SIG-M5 treated with dmso at 0.1 percent for 504 hours (cell line): Measurements from ENCODE around the gene TIAM2.

ENCODE experiments used
- DNase-seq: peaks from one replicate; lab custom pipeline; 2025; ENCODE audit not compliant: unreplicated experiment; lab: John Stamatoyannopoulos, UW

The TIAM2 gene

DNA sequence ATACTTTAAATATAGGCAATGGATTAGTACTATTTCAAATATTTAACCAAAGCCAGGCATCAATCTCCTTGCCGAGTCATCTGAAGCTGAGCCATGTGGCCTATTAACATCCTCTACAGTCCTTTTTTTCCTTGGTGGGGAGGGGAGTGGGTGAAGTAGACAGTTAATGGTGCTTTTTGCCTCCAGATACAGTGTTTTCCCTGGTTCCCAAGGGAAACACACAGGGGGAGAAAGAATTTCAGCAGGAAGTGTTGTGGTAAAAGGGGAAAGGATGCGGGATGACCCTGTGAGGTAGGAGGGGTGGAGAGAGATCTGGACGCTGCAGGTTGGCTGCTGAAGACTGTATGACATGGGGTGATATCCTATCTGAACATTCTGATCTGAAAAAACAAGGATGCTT is 278.3 kb downstream of the TIAM2 start:
- no peak for DNase-seq

DNA sequence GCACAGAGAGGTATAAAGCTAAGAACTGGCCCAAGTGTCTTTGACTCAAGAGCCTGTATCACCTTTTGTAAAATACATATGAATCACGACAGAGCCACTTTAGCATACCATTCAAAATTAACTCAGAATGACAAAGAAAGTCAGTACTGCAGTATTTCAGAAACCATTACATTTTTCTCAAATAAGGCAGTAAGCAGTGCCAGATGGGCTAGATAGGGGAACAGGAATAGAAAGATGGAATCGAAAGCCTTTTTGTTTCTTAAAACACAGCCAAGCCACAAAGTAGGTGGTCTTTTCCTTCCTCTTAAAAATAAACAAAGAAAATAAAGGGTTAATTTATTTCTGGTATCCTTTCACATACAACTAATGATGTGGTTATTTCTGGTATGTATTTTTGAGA is 279.0 kb downstream of the TIAM2 start:
- no peak for DNase-seq

- no peak for DNase-seq
These were observed 279.4 kb downstream of the TIAM2 start for GRCh38 chr6:155274533-155274932.

DNA sequence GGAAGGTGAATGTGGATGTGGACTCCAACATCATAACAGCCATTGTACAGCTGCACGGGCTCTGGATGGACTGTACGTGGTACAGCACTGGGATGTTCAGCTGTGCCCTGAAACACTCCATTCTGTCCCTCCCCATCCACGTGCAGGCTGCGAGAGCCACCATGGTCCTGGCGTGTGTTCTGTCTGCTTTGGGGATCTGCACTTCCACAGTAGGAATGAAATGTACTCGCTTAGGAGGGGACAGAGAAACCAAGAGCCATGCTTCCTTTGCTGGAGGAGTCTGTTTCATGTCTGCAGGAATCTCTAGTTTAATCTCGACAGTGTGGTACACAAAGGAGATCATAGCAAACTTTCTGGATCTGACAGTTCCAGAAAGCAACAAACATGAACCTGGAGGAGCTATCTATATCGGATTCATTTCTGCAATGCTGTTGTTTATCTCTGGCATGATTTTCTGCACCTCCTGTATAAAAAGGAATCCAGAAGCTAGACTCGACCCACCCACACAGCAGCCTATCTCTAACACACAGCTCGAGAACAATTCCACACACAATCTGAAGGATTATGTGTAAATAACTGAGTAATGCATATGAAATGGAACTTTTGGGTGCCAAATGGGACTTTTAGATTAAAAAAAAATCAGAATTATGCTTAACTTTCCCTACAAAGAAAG is 280.8 kb downstream of the TIAM2 start:
- DNase-seq, result no peak

DNA sequence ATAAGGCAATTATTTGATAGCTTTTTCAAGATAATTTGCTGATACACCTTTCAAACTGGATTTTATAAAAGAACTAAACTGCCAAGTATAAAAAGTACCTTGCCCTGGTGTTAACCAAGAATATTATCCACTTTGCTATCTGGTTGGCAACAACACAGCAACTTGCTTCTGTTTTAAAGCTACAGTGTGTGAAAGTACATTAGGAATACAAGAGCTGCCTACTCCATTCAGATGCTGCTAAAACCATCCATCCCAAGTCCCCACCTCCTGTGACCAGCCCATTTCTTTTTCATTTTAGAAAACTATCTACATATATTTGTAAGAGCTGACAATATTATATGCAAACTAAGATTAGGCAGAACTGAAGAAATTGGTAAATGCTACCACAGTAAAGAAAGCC is 281.5 kb downstream of the TIAM2 start:
- DNase-seq, result no peak

- no peak for DNase-seq
These were observed 283.4 kb downstream of the TIAM2 start for GRCh38 chr6:155278319-155279049.

- DNase-seq, result no peak
These were observed 289.7 kb downstream of the TIAM2 start for GRCh38 chr6:155284775-155285174.

DNA sequence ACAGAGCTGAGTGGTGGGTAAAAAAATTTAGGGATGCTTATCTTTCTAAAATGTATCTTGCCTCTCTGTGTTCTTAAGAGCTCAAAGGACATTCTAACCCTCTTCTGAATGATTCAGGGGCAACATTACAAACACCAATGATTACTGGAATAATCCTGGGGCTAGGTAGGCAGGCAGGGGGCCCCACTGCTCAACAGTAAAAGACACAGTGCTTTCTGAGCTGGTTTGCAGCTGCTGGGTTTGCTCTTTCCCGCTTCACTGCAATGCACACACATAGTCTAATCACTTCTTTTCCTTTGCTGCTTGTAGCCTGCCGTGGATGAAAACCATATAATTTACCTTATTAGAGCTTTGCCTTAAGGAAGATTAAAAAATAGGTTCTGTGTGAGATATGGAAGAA is 292.6 kb downstream of the TIAM2 start:
- DNase-seq, result no peak

DNA sequence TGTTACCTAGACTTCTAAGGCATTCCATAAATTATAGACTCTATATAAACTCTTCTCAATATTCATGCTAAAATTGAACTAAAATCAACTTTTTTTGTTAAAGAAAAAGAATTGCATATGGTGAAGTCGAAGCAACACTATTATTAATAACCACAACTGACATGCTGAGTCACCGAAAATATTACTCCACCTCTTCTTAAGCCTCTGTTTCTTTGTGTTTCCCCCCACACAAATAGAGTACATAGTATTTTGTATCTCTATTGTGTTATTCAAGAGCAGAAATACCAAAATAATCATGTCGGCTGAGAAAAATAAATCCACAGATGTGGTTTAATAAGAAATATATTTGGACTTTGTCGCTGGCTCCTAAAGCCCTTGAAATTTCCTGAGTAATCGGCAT is 295.4 kb downstream of the TIAM2 start:
- no peak for DNase-seq

- DNase-seq, result no peak
These were observed 296.2 kb downstream of the TIAM2 start for GRCh38 chr6:155291291-155291690.

DNA sequence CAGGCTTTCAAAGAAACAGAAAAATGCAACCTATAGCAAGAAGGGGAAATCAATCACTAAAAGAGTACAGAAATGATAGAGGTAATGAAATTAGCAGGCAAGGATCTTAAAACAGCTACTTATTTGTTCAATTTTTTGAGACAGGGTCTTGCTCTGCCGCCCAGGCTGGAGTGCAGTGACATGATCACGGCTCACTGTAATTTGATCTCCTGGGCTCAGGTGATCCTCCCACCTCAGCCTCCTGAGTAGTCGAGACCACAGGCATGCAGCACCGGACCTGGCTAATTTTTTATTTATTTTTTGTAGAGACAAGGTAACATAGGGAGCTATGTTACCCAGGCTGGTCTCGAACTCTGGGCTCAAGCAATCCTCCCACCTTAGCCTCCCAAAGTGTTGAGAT is 297.6 kb downstream of the TIAM2 start:
- no peak for DNase-seq

- DNase-seq, result no peak
These were observed 302.6 kb downstream of the TIAM2 start for GRCh38 chr6:155297669-155298068.

- no peak for DNase-seq
These were observed 306.8 kb downstream of the TIAM2 start for GRCh38 chr6:155301867-155302266.

GRCh38 chr6:155303361-155303870 is 308.3 kb downstream of the TIAM2 start:
- no peak for DNase-seq

DNA sequence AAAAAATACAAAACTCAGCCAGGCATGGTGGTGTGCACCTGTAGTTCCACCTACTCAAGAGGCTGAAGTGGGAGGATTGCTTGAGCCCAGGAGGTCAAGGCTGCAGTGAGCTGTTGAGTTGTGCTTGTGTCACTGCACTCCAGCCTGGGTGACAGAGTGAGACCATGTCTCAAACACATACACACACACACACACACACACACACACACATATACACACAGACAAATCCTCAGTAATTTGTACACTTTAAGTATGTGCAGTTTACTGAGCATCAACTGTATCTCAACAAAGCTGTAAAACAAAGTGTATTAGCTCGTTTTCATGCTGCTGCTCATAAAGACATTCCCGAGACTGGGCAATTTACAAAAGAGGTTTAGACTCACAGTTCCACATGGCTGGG is 311.8 kb downstream of the TIAM2 start:
- no peak for DNase-seq
